ENCODE measurements around the gene ADRM1. TPM values are rescaled to one million over a fixed set of nuclear protein-coding genes. Genes with fewer than 3 reads are reported as not detected.

Gene ADRM1
- total and polyA plus RNA-seq, 2 of the 4 experiments (the other 2 are of a cell fraction), result 103 to 149 TPM

- Histone ChIP-seq H3K4ac (ENCODE audit: low read depth, low read length) (no peak overlapping the region), H2AK9ac (replicated peaks; ENCODE audit: low read depth, low read length, poor library complexity) (no peak overlapping the region), H4K8ac (ENCODE audit: low read depth in 2 of 2, low read length in 2 of 2) (no peak overlapping the region), H3K4me1 (ENCODE audit: control insufficient read depth, insufficient read depth, low read length) (peaks cover 8% of the 10 kb centered on the region), H3K9me3 (ENCODE audit: control insufficient read depth, insufficient read depth, low read length) (no peaks in the 10 kb centered on the region), H3K14ac (replicated peaks; ENCODE audit: low read depth, low read length) (no peak overlapping the region), H4K91ac (ENCODE audit: insufficient read depth, low read depth, low read length) (no peak overlapping the region), H3K79me1 (ENCODE audit: low read depth in 1 of 2, low read length in 2 of 2) (peaks cover 0 to 20% of the 10 kb centered on the region in 2 experiments; a peak in 1 of 4 replicates), H2BK120ac (ENCODE audit: low read depth, low read length) (no peak overlapping the region), H3K36me3 (ENCODE audit: control insufficient read depth, insufficient read depth, low read length) (peaks cover 69% of the 10 kb centered on the region), H4K5ac (ENCODE audit: low read depth, low read length) (no peak overlapping the region), H3K27me3 (ENCODE audit: control insufficient read depth, insufficient read depth, low read length) (no peaks in the 10 kb centered on the region), H3K27ac (ENCODE audit: insufficient read depth, low read length) (no peak overlapping the region), H2AFZ (replicated peaks; ENCODE audit: low read length, poor library complexity) (no peak overlapping the region), H3K4me2 (ENCODE audit: low read depth, low read length) (no peak overlapping the region), H3K9me1 (ENCODE audit: insufficient read depth, low read length) (0 out of 2 replicates have a peak, but pooled peaks cover 3% of the 10 kb centered on the region), H4K20me1 (ENCODE audit: insufficient read depth, low read length) (peaks cover 29% of the 10 kb centered on the region), H2BK15ac (ENCODE audit: low read depth, low read length) (no peak overlapping the region), H2AK5ac (ENCODE audit: low read depth, low read length) (no peak overlapping the region), H3K56ac (ENCODE audit: extremely low read depth, insufficient read depth, low read length) (no peak overlapping the region), H3K23ac (ENCODE audit: low read depth, low read length) (no peak overlapping the region), H3K18ac (ENCODE audit: low read depth, low read length) (no peak overlapping the region), H3K4me3 (ENCODE audit: insufficient read depth, low read depth, low read length) (no peak overlapping the region), H2BK5ac (ENCODE audit: low read depth, low read length, poor library complexity, severe bottlenecking) (no peak overlapping the region), H3K9ac (ENCODE audit: low read depth, low read length) (no peak overlapping the region), H2BK20ac (ENCODE audit: low read depth, low read length) (no peak overlapping the region)
- CTCF ChIA-PET, result no interaction called here
- no peak for DNase-seq
- no peak for ATAC-seq (ENCODE audit: low read depth)
- TSS peak; percentile 64 for BruUV-seq (replicated peaks)
- intact Hi-C loops (cut with micrococcal nuclease) (loop anchor here (10.0 kb wide), 1 partner anchor 185 kb away; no protein-coding TSS in a partner anchor), dilution Hi-C loops (cut with HindIII; ENCODE audit: low sequenced_read_pairs, unreplicated experiment) (no loop called here), in situ Hi-C loops (cut with MboI; ENCODE audit: low sequenced_read_pairs) (loop anchor here (5.0 kb wide), 1 partner anchor 73 kb away; no protein-coding TSS in a partner anchor)
- TF ChIP-seq CEBPB (IDR thresholded peaks at IDR 0.05; ENCODE audit: low read depth, low read length), result no peak
- TF ChIP-seq USF2 (IDR thresholded peaks at IDR 0.05; ENCODE audit: low read depth, low read length), result no peak
- no peak for TF ChIP-seq CHD1 (IDR thresholded peaks at IDR 0.05; ENCODE audit: low read depth, low read length)
- POLR2A ChIA-PET (ENCODE audit: unreplicated experiment), result no interaction called here
- WGBS, 2 experiments (ENCODE audit: extremely low coverage in 2 of 2, insufficient read length in 1 of 2), result 84% methylated on average over 12 of the region's 26 CpGs; no CpG with 5 or more reads in 1 of the 2 experiments
These were observed 6.6 kb downstream of the ADRM1 start for GRCh38 chr20:62309198-62309944.
